ENCODE data around the gene TMEM45B.

TMEM45B gene

DNA sequence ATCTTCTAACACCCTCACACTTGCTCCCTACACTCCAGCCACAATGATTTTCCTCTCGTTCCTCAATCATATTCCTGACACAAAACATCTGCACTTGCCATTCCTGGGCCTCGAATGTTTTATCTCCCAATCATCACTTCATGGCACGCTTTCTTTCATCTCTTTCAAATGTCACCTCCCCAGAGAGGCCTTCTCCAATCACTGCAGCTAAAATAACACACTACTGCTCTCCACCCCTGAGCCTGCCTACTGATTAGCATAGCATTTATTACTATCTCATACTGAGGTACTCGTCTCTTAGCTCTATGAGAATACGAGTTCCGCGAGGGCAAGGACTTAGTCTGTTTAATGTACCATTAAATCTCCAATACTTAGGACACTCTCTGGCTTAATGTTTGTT lies 56.3 kb downstream of the TMEM45B start:
- TF ChIP-seq, protein P1, sequence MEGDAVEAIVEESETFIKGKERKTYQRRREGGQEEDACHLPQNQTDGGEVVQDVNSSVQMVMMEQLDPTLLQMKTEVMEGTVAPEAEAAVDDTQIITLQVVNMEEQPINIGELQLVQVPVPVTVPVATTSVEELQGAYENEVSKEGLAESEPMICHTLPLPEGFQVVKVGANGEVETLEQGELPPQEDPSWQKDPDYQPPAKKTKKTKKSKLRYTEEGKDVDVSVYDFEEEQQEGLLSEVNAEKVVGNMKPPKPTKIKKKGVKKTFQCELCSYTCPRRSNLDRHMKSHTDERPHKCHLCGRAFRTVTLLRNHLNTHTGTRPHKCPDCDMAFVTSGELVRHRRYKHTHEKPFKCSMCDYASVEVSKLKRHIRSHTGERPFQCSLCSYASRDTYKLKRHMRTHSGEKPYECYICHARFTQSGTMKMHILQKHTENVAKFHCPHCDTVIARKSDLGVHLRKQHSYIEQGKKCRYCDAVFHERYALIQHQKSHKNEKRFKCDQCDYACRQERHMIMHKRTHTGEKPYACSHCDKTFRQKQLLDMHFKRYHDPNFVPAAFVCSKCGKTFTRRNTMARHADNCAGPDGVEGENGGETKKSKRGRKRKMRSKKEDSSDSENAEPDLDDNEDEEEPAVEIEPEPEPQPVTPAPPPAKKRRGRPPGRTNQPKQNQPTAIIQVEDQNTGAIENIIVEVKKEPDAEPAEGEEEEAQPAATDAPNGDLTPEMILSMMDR (IDR thresholded peaks at IDR 0.05; ENCODE audit: low read depth, low read length, missing control alignments) = no peak
- no peak overlapping the region for H3K4me3 ChIP-seq (replicated peaks; ENCODE audit: low read depth, low read length)
- no peak for DNase-seq (ENCODE audit: extremely low read depth, low read depth)

DNA sequence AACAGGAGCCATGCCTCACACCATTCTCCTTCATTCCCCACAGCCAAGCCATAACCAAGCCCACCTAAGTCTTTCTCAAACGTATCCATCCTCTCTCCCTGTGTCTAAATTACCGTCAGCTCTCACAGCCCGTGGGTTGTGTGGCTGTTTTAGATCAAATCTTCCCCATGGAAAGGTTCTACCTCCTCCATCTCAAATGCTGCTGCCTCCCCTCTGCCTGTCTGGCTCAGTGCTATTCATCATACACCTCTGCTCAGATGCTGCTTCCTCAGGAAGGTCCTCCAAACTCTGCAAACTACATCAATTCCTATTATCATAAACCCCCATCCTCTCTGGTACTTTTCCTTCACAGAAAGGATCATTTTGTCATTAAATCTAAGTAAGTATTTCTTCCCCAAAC lies 64.7 kb downstream of the TMEM45B start:
- no peak overlapping the region for H3K4me3 ChIP-seq (replicated peaks; ENCODE audit: low read depth, low read length)
- DNase-seq (ENCODE audit: extremely low read depth, low read depth) = no peak
- TF ChIP-seq, protein P1 (IDR thresholded peaks at IDR 0.05; ENCODE audit: low read depth, low read length, missing control alignments) = no peak

DNA sequence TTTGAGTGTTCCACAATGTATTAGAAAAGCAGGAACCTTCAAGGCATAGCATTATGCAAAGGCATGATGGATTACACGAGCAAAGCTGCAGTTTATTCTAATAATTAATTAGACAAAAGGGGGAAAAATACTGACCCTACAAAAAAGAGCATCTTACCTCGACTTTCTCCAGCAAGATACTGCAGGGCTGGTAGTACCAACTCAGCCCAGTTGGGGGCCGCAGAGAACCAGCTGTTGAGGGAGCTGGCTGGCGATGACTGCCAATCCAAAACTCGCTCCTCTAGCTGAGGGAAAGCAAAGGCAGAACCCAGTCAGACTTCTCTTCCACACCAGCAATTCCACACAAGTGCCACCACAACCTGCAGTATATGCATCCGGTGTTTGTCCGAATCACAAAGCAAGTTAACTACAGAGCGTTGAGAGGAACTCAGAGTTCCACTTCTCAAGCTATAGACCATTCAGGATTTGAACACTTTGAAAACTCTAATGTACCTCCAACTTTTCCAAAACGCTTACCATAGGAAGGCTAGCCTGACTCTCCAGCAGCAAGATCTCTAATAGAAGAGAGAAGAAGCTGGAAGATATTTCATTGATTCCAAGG lies 66.0 kb downstream of the TMEM45B start:
- TF ChIP-seq, protein P1 (IDR thresholded peaks at IDR 0.05; ENCODE audit: low read depth, low read length, missing control alignments) = peak; percentile 71
- no peak overlapping the region for H3K4me3 ChIP-seq (replicated peaks; ENCODE audit: low read depth, low read length)
- no peak for DNase-seq (ENCODE audit: extremely low read depth, low read depth)

DNA sequence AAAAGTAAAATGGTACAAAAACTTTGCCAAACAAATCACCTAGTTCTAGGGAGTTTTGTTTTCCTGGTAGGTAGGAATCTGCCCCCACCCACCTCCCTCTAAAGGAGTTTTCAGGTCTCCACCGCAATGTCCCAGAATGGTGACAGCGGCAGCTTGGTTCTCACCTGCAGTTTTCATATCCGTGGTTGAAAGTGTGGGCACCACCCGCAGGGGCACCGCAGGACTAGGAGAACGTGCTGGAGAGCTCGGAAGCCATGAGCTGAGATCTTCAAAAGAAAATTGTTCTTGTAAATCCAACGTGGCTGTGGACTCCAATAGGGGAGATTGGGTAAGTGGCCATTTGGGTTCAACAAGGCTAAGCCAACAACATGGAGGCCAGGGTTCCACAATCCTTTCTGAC lies 68.9 kb downstream of the TMEM45B start:
- TF ChIP-seq, protein P1 (IDR thresholded peaks at IDR 0.05; ENCODE audit: low read depth, low read length, missing control alignments) = no peak
- no peak for DNase-seq (ENCODE audit: extremely low read depth, low read depth)
- no peak overlapping the region for H3K4me3 ChIP-seq (replicated peaks; ENCODE audit: low read depth, low read length)

DNA sequence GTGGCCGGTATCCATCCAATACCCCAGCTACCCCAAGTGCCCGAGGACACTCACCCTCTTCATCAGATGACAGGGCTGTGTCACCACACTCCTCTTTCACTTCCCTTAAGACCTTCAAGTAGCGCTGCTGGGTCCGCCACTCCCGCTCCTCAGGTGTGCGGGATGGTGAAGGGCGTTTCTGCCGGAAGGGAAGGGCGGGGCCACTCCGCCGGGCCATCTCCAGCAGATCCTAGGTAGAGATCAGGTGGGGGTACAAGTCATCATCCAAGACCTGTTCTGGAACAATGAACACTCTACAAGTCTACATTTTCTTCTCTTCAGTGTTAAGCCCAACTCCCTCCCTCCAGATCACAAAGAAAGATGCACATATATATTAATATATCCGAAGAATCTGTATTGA lies 69.7 kb downstream of the TMEM45B start:
- DNase-seq (ENCODE audit: extremely low read depth, low read depth) = no peak
- TF ChIP-seq, protein P1 (IDR thresholded peaks at IDR 0.05; ENCODE audit: low read depth, low read length, missing control alignments) = no peak
- H3K4me3 ChIP-seq (replicated peaks; ENCODE audit: low read depth, low read length) = no peak overlapping the region

DNA sequence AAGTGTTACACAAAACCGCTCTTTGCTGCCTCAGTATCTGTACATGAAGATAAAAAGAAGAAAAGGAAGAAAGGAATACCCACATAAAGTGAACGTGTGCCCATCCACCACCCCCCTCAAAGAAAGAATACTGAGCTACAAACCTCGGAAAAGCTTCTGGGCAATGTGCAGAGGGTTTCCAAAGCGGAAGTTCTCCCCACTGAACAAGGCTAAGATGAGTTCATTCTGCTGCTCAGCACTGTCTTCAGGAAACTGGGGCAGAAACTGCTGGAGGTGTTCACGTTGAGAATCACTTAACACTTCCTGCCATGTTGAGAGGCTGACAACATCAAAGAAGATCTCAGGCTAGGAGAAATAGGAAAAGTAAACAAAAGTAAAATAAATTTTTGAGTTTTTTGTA lies 72.8 kb downstream of the TMEM45B start:
- no peak overlapping the region for H3K4me3 ChIP-seq (replicated peaks; ENCODE audit: low read depth, low read length)
- TF ChIP-seq, protein P1 (IDR thresholded peaks at IDR 0.05; ENCODE audit: low read depth, low read length, missing control alignments) = no peak
- DNase-seq (ENCODE audit: extremely low read depth, low read depth) = no peak

Data from HFF-Myc (cell line).